ENCODE measurements around the gene RABGAP1L.

The RABGAP1L gene

DNA sequence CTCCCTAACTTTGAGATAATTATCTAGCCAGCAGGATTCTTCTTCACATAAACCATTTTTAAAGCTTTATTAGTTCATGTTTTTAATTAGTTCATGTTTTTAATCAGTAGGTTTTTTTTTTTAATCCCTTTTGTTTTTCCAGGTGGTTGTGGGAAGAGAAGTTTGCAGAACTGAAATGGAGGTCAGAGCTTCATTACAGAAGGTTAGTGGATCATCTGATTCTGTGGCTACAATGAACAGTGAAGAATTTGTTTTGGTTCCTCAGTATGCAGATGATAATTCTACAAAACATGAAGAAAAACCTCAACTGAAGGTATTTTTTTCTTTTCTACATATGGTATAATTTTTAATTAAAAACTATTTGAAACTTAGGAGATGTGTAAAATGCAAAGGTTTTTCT is 59.7 kb downstream of the RABGAP1L start:
- Histone ChIP-seq H3K27me3 (replicated peaks) (no peaks in the 10 kb centered on the region), H3K4me3 (ENCODE audit: low read depth, low read length) (no peak overlapping the region), H3K27ac (no peak overlapping the region), H3K36me3 (replicated peaks) (no peaks in the 10 kb centered on the region)
- in situ Hi-C loops (cut with HindIII; ENCODE audit: low pct_ligation_motif_present, low sequenced_read_pairs), result no loop called here
- TF ChIP-seq, protein P1, sequence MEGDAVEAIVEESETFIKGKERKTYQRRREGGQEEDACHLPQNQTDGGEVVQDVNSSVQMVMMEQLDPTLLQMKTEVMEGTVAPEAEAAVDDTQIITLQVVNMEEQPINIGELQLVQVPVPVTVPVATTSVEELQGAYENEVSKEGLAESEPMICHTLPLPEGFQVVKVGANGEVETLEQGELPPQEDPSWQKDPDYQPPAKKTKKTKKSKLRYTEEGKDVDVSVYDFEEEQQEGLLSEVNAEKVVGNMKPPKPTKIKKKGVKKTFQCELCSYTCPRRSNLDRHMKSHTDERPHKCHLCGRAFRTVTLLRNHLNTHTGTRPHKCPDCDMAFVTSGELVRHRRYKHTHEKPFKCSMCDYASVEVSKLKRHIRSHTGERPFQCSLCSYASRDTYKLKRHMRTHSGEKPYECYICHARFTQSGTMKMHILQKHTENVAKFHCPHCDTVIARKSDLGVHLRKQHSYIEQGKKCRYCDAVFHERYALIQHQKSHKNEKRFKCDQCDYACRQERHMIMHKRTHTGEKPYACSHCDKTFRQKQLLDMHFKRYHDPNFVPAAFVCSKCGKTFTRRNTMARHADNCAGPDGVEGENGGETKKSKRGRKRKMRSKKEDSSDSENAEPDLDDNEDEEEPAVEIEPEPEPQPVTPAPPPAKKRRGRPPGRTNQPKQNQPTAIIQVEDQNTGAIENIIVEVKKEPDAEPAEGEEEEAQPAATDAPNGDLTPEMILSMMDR (IDR thresholded peaks at IDR 0.05; ENCODE audit: low read depth, low read length, missing control alignments), result no peak
- DNase-seq, result no peak

DNA sequence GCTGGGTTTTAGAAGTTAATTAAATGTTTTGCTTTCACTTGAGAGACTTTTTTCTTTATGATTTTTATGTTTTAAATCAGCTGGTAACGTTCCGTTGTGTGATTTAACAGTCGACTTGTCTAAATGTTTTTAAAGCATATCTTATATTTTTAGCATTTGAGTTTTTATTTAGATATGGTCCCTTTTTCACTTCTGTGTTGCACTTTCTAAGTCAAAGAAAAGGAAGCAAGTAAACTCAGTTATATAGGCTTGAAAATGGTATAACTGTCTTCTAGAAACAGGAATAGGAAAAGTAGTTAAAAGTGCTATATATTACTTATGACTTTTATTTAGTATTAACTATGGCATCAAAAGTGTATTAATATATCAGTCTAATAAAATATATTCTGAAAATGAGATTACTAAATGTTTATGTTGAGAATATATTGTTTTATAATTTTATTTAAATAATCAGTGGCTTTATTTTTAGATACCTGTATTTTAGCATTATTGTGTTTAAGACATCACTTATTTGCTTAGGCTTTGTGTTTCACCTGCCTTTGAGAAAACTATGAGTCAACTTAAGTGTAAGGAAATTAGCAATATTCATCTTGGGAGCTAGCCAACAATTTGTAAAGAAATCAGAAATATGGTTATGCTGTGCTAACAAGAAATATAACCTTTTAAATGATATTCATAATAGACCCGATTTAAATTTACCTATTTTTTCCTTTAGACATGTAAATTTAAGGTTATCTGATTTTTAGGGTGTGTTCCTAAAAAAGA is 60.5 kb downstream of the RABGAP1L start:
- Histone ChIP-seq H3K27ac (no peak overlapping the region), H3K27me3 (replicated peaks) (no peaks in the 10 kb centered on the region), H3K36me3 (replicated peaks) (no peaks in the 10 kb centered on the region), H3K4me3 (ENCODE audit: low read depth, low read length) (no peak overlapping the region)
- TF ChIP-seq, protein P1 (IDR thresholded peaks at IDR 0.05; ENCODE audit: low read depth, low read length, missing control alignments), result no peak
- DNase-seq, result no peak
- in situ Hi-C loops (cut with HindIII; ENCODE audit: low pct_ligation_motif_present, low sequenced_read_pairs), result no loop called here

DNA sequence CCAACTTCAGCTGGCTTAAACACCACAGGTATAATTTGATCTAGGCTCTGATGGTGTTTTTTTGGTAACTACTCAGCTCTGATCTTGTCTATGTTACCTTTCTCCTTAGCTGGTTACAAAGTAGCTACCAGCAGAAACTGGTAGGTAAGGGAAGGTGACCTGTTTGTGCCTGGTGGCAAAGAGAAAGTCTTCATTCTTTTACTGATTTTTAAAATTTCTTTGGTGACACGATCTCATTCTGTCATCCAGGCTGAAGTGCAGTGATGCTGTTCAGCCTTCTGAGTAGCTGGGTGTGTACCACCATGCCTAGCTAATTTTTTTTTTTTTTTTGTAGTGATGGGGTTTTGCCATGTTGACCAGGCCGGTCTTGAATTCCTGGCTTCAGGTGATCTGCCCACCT is 62.4 kb downstream of the RABGAP1L start:
- Histone ChIP-seq H3K36me3 (replicated peaks) (no peaks in the 10 kb centered on the region), H3K4me3 (ENCODE audit: low read depth, low read length) (no peak overlapping the region), H3K27me3 (replicated peaks) (no peaks in the 10 kb centered on the region), H3K27ac (no peak overlapping the region)
- DNase-seq, result no peak
- TF ChIP-seq, protein P1 (IDR thresholded peaks at IDR 0.05; ENCODE audit: low read depth, low read length, missing control alignments), result no peak
- in situ Hi-C loops (cut with HindIII; ENCODE audit: low pct_ligation_motif_present, low sequenced_read_pairs), result no loop called here

DNA sequence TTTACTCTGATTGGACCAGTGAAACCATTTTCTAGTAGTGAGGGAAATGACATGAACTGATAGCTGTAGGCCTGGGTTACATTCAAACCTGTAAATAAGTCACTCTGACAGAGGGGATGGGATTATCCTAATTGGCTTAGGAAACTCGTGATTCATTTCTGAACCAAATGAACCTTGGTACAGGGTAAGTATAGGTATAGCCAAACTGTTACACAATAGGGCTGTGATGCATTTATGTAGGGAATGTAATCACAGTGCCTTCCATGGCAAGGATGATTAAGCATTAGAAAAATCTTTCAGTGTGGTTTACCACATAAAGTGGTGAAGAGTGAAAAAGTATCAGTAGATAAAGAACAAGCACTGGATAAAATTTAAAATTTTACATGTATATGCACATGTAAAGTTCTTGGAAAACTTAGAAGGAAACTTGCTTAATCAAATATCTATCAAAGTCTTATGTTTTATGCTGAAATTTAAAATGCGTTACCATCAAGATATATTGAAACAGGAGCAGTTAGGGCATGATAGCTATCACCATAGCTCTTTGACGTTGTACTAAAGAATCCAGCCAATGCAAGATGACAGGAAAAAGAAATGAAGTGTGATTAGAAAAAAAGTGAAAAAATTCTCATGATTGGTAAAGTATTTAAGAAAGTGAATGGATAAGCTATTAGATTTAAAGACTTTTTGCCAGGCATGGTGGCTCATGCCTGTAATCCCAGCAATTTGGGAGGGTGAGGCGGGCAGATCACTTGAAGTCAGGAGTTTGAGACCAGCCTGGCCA is 63.0 kb downstream of the RABGAP1L start:
- peak; percentile 57 for DNase-seq
- Histone ChIP-seq H3K4me3 (ENCODE audit: low read depth, low read length) (no peak overlapping the region), H3K36me3 (replicated peaks) (no peaks in the 10 kb centered on the region), H3K27me3 (replicated peaks) (no peaks in the 10 kb centered on the region), H3K27ac (no peak overlapping the region)
- in situ Hi-C loops (cut with HindIII; ENCODE audit: low pct_ligation_motif_present, low sequenced_read_pairs), result no loop called here
- TF ChIP-seq, protein P1 (IDR thresholded peaks at IDR 0.05; ENCODE audit: low read depth, low read length, missing control alignments), result no peak

DNA sequence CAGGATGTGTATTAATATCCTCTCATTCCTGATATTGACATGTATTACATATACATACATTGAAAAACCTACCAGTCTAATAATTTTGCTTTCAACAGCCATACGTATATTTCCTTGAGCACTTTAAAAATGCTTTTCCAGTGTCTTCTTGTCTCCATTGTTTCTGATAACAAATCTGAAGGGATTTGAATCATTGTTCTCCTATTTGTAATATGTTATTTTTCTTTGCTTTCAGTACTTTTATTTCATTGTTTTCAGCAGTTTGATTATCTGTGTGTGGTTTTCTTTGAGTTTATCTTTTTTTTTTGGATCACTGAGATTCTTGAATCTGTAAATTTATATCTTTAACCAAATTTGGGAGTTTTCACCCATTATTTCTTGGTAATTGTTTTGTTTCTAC is 65.3 kb downstream of the RABGAP1L start:
- H3K36me3 ChIP-seq (replicated peaks), result no peaks in the 10 kb centered on the region
- H3K27me3 ChIP-seq (replicated peaks), result no peaks in the 10 kb centered on the region
- DNase-seq, result no peak
- no peak overlapping the region for H3K27ac ChIP-seq
- in situ Hi-C loops (cut with HindIII; ENCODE audit: low pct_ligation_motif_present, low sequenced_read_pairs), result no loop called here
- TF ChIP-seq, protein P1 (IDR thresholded peaks at IDR 0.05; ENCODE audit: low read depth, low read length, missing control alignments), result no peak
- no peak overlapping the region for H3K4me3 ChIP-seq (ENCODE audit: low read depth, low read length)
